GM18517 (cell line): ENCODE results near the gene SLC44A1.

Experiments used
- ATAC-seq: cut with Tn5 transposase; IDR thresholded peaks from one replicate; pipeline ENCODE4 v1.9.1; 2021; ENCODE audit warnings: mild to moderate bottlenecking, moderate library complexity; ENCODE audit not compliant: unreplicated experiment

The SLC44A1 gene

GRCh38 chr9:105376893-105377292 lies 132.4 kb downstream of the SLC44A1 start:
- no peak for ATAC-seq

- peak; percentile 98 for ATAC-seq
Observed at GRCh38 chr9:105385381-105385985, 141.0 kb downstream of the SLC44A1 start.

GRCh38 chr9:105389796-105390195 lies 145.3 kb downstream of the SLC44A1 start:
- no peak for ATAC-seq

GRCh38 chr9:105390871-105391270 lies 146.4 kb downstream of the SLC44A1 start:
- no peak for ATAC-seq

GRCh38 chr9:105391288-105391687 lies 146.8 kb downstream of the SLC44A1 start:
- no peak for ATAC-seq

- ATAC-seq = no peak
Observed at GRCh38 chr9:105392531-105392930, 148.1 kb downstream of the SLC44A1 start.

- no peak for ATAC-seq
Observed at GRCh38 chr9:105393576-105394344, 149.3 kb downstream of the SLC44A1 start.

GRCh38 chr9:105396441-105396840 lies 152.0 kb downstream of the SLC44A1 start:
- no peak for ATAC-seq

GRCh38 chr9:105396901-105397300 lies 152.4 kb downstream of the SLC44A1 start:
- ATAC-seq = no peak

- no peak for ATAC-seq
Observed at GRCh38 chr9:105399117-105399516, 154.7 kb downstream of the SLC44A1 start.

GRCh38 chr9:105401651-105402050 lies 157.2 kb downstream of the SLC44A1 start:
- no peak for ATAC-seq

GRCh38 chr9:105403552-105404248 lies 159.2 kb downstream of the SLC44A1 start:
- no peak for ATAC-seq

GRCh38 chr9:105405514-105406131 lies 161.2 kb downstream of the SLC44A1 start:
- ATAC-seq = peak; percentile 97

- no peak for ATAC-seq
Observed at GRCh38 chr9:105406369-105406768, 161.9 kb downstream of the SLC44A1 start.

GRCh38 chr9:105413525-105413924 lies 169.1 kb downstream of the SLC44A1 start:
- no peak for ATAC-seq

GRCh38 chr9:105414947-105415661 lies 170.7 kb downstream of the SLC44A1 start:
- ATAC-seq = peak; percentile 73

GRCh38 chr9:105415662-105415980 lies 171.2 kb downstream of the SLC44A1 start:
- no peak for ATAC-seq

- peak; percentile 66 for ATAC-seq
Observed at GRCh38 chr9:105416840-105417239, 172.4 kb downstream of the SLC44A1 start.

GRCh38 chr9:105418588-105419500 lies 174.4 kb downstream of the SLC44A1 start:
- no peak for ATAC-seq
